Measurements from ENCODE around the gene CLEC2A. TPM values are rescaled to one million over a fixed set of nuclear protein-coding genes. Genes with fewer than 3 reads are reported as not detected.

The CLEC2A gene
- total and polyA plus RNA-seq, 9 of the 15 experiments (the other 6 are each of a cell fraction or from before 2014, with no cell fraction given) = not detected

DNA sequence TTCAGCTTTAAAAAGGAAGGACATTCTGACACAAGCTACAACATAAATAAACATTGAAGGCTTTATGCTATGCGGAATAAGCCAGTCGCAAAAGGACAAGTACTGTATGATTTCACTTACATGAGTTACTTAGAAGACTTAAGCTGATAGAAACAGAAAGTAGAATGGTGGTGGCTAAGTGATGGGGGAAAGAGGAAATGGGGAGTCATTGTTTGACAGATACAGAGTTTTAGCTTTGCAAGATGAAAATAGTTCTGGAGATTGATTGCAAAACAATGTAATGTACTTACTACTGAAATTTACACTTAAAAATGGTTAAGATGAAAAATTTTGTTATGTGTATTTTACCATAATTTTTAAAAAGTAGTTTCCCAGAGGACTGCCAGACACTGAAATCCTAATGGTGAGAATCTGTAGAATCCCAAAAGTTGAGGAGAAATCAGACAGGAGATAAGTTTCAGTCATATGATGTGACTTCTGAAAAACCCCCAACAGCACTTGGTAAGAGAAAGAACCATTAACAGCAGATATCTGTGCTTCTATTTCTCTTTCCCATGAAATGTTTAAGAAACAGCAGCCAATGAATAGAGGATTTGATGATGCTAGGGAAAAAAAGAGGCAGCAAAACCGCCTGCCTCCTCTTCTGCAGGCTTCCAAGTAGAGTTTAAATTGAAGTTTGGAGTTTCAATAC, 16.6 kb upstream of the CLEC2A start:
- intact Hi-C loops (cut with micrococcal nuclease) = no loop called here
- H3K4me1 ChIP-seq (replicated peaks in 1 of 2; ENCODE audit: control insufficient read depth in 2 of 2, insufficient read depth in 2 of 2, low read length in 2 of 2) = no peaks in the 10 kb centered on the region
- no peak overlapping the region for H3K27ac ChIP-seq (ENCODE audit: extremely low read depth, low read depth, low read length)
- no peaks in the 10 kb centered on the region for H3K9me3 ChIP-seq (replicated peaks; ENCODE audit: control insufficient read depth, insufficient read depth, low read depth, low read length)
- H2AFZ ChIP-seq (ENCODE audit: low read depth, low read length) = no peak overlapping the region
- FAIRE-seq = no peak
- H3K27me3 ChIP-seq (ENCODE audit: control insufficient read depth in 2 of 2, insufficient read depth in 2 of 2, low read length in 2 of 2) = peaks cover 8 to 9% of the 10 kb centered on the region in 2 experiments; a peak in 4 of 5 replicates
- no peak for DNase-seq (ENCODE audit: extremely low read depth in 1 of 4, low spot score in 3 of 4)
- no peaks in the 10 kb centered on the region for H3K36me3 ChIP-seq (ENCODE audit: control insufficient read depth, insufficient read depth, low read length)
- no TSS peak for BruUV-seq (replicated peaks)
- no peak for ATAC-seq
- H3K9ac ChIP-seq (ENCODE audit: insufficient read depth in 1 of 2, low read depth in 2 of 2, low read length in 2 of 2) = no peak overlapping the region
- H4K20me1 ChIP-seq (replicated peaks; ENCODE audit: control insufficient read depth, insufficient read depth, low read length) = no peaks in the 10 kb centered on the region
- in situ Hi-C loops (cut with MboI) = no loop called here
- ChIA-PET POLR2A (interaction anchor here (0.6 kb wide), 1 partner anchor 41 kb away, joined by 3 read pairs; no protein-coding TSS in a partner anchor), CTCF (ENCODE audit: low intra/inter-chr PET ratio) (no interaction called here)
- no peaks in the 10 kb centered on the region for H3K9me1 ChIP-seq (ENCODE audit: control insufficient read depth, insufficient read depth, low read length)
- WGBS (ENCODE audit: insufficient coverage, low coverage, missing lambda C conversion rate) = 4% methylated on average over 2 of the region's 3 CpGs
- no peak overlapping the region for H3K4me3 ChIP-seq
- H3K4me2 ChIP-seq (ENCODE audit: insufficient read depth, low read length) = no peak overlapping the region
- H3K79me2 ChIP-seq (ENCODE audit: control insufficient read depth, insufficient read depth, low read length) = no peaks in the 10 kb centered on the region
- TF ChIP-seq NFE2 (IDR thresholded peaks at IDR 0.05; ENCODE audit: low read depth) = no peak
- no peak for TF ChIP-seq ZNF77 (CRISPR knock-in tag; IDR thresholded peaks at IDR 0.05)
- TF ChIP-seq, protein P1, sequence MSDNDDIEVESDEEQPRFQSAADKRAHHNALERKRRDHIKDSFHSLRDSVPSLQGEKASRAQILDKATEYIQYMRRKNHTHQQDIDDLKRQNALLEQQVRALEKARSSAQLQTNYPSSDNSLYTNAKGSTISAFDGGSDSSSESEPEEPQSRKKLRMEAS (CRISPR knock-in tag; IDR thresholded peaks at IDR 0.05) = no peak
- no peak for TF ChIP-seq TBP (optimal IDR thresholded peaks at IDR 0.05; ENCODE audit: low read depth, low read length)
- no peak for TF ChIP-seq SMARCB1 (IDR thresholded peaks at IDR 0.05; ENCODE audit: insufficient read length, low read depth)
- no peak for TF ChIP-seq STAT5A (IDR thresholded peaks at IDR 0.05; ENCODE audit: borderline replicate concordance, low read length)
- TF ChIP-seq TEAD1 (CRISPR knock-in tag; IDR thresholded peaks at IDR 0.05) = no peak
- TF ChIP-seq, protein P2, sequence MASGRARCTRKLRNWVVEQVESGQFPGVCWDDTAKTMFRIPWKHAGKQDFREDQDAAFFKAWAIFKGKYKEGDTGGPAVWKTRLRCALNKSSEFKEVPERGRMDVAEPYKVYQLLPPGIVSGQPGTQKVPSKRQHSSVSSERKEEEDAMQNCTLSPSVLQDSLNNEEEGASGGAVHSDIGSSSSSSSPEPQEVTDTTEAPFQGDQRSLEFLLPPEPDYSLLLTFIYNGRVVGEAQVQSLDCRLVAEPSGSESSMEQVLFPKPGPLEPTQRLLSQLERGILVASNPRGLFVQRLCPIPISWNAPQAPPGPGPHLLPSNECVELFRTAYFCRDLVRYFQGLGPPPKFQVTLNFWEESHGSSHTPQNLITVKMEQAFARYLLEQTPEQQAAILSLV (tag; IDR thresholded peaks at IDR 0.05) = no peak
- no peak for TF ChIP-seq SRSF7 (optimal IDR thresholded peaks at IDR 0.05; ENCODE audit: low read depth, low read length)
- TF ChIP-seq, protein P3, sequence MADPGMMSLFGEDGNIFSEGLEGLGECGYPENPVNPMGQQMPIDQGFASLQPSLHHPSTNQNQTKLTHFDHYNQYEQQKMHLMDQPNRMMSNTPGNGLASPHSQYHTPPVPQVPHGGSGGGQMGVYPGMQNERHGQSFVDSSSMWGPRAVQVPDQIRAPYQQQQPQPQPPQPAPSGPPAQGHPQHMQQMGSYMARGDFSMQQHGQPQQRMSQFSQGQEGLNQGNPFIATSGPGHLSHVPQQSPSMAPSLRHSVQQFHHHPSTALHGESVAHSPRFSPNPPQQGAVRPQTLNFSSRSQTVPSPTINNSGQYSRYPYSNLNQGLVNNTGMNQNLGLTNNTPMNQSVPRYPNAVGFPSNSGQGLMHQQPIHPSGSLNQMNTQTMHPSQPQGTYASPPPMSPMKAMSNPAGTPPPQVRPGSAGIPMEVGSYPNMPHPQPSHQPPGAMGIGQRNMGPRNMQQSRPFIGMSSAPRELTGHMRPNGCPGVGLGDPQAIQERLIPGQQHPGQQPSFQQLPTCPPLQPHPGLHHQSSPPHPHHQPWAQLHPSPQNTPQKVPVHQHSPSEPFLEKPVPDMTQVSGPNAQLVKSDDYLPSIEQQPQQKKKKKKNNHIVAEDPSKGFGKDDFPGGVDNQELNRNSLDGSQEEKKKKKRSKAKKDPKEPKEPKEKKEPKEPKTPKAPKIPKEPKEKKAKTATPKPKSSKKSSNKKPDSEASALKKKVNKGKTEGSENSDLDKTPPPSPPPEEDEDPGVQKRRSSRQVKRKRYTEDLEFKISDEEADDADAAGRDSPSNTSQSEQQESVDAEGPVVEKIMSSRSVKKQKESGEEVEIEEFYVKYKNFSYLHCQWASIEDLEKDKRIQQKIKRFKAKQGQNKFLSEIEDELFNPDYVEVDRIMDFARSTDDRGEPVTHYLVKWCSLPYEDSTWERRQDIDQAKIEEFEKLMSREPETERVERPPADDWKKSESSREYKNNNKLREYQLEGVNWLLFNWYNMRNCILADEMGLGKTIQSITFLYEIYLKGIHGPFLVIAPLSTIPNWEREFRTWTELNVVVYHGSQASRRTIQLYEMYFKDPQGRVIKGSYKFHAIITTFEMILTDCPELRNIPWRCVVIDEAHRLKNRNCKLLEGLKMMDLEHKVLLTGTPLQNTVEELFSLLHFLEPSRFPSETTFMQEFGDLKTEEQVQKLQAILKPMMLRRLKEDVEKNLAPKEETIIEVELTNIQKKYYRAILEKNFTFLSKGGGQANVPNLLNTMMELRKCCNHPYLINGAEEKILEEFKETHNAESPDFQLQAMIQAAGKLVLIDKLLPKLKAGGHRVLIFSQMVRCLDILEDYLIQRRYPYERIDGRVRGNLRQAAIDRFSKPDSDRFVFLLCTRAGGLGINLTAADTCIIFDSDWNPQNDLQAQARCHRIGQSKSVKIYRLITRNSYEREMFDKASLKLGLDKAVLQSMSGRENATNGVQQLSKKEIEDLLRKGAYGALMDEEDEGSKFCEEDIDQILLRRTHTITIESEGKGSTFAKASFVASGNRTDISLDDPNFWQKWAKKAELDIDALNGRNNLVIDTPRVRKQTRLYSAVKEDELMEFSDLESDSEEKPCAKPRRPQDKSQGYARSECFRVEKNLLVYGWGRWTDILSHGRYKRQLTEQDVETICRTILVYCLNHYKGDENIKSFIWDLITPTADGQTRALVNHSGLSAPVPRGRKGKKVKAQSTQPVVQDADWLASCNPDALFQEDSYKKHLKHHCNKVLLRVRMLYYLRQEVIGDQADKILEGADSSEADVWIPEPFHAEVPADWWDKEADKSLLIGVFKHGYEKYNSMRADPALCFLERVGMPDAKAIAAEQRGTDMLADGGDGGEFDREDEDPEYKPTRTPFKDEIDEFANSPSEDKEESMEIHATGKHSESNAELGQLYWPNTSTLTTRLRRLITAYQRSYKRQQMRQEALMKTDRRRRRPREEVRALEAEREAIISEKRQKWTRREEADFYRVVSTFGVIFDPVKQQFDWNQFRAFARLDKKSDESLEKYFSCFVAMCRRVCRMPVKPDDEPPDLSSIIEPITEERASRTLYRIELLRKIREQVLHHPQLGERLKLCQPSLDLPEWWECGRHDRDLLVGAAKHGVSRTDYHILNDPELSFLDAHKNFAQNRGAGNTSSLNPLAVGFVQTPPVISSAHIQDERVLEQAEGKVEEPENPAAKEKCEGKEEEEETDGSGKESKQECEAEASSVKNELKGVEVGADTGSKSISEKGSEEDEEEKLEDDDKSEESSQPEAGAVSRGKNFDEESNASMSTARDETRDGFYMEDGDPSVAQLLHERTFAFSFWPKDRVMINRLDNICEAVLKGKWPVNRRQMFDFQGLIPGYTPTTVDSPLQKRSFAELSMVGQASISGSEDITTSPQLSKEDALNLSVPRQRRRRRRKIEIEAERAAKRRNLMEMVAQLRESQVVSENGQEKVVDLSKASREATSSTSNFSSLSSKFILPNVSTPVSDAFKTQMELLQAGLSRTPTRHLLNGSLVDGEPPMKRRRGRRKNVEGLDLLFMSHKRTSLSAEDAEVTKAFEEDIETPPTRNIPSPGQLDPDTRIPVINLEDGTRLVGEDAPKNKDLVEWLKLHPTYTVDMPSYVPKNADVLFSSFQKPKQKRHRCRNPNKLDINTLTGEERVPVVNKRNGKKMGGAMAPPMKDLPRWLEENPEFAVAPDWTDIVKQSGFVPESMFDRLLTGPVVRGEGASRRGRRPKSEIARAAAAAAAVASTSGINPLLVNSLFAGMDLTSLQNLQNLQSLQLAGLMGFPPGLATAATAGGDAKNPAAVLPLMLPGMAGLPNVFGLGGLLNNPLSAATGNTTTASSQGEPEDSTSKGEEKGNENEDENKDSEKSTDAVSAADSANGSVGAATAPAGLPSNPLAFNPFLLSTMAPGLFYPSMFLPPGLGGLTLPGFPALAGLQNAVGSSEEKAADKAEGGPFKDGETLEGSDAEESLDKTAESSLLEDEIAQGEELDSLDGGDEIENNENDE (IDR thresholded peaks at IDR 0.05; ENCODE audit: low read depth, low read length) = no peak
